K562 (cell line): ENCODE data around the gene GRK3. TPM values are rescaled to one million over a fixed set of nuclear protein-coding genes. Genes with fewer than 3 reads are reported as not detected.

Experiments used
- BRF2 ChIP-seq: IDR thresholded peaks from 3 replicates; pipeline ENCODE4 v1.6.1; 2011; ENCODE audit warnings: borderline replicate concordance, mild to moderate bottlenecking; ENCODE audit not compliant: insufficient read length, insufficient read depth
- CHD1 ChIP-seq: fragments of 200-600 bp; sonication (generic); IDR thresholded peaks from one replicate; pipeline ENCODE4 v1.6.1; 2012; ENCODE audit warnings: mild to moderate bottlenecking, moderate library complexity, low read length, inconsistent platforms
- GTF2E2 ChIP-seq: fragments of 200-800 bp; sonication (Bioruptor generic); IDR thresholded peaks from 2 replicates; pipeline ENCODE4 v1.6.1; 2016; ENCODE audit warnings: missing genetic modification characterization, missing compliant biosample characterization
- NCOA2 ChIP-seq, 2 experiments: fragments of 450-650 bp; IDR thresholded peaks; 2 replicates each; pipeline ENCODE4 v1.6.1; 2018; ENCODE audit warnings: mild to moderate bottlenecking in 2 of 2, moderate library complexity in 1 of 2; ENCODE audit not compliant: partially characterized antibody in 2 of 2
- NR1H2 ChIP-seq: sonication (generic); formaldehyde crosslinking; IDR thresholded peaks from 2 replicates; pipeline ENCODE4 v1.4.0; 2020; ENCODE audit warnings: mild to moderate bottlenecking, missing genetic modification reagents
- PBX2 ChIP-seq, 2 experiments: IDR thresholded peaks in 1 of 2; conservative IDR thresholded peaks in 1 of 2; 2 replicates each; pipeline ENCODE4 v1.6.1; 2016; ENCODE audit warnings: low read depth in 2 of 2, mild to moderate bottlenecking in 1 of 2, missing compliant biosample characterization in 1 of 2, missing genetic modification characterization in 1 of 2, moderate library complexity in 1 of 2
- RNF219 ChIP-seq: fragments of 250-450 bp; sonication (Bioruptor Pico); IDR thresholded peaks from 2 replicates; pipeline ENCODE4 v1.5.0; 2022; ENCODE audit warnings: mild to moderate bottlenecking
- SMARCB1 ChIP-seq: IDR thresholded peaks from 2 replicates; pipeline ENCODE4 v1.6.1; 2011; ENCODE audit warnings: improper control_type of control experiment, low read depth; ENCODE audit not compliant: insufficient read length
- TRIM24 ChIP-seq, 2 experiments: fragments of 450-650 bp; IDR thresholded peaks; 2 replicates each; pipeline ENCODE4 v1.6.1; 2016
- ZNF140 ChIP-seq: fragments of 250-450 bp; sonication (Bioruptor Pico); IDR thresholded peaks from 2 replicates; pipeline ENCODE4 v1.8.0; 2021; ENCODE audit warnings: moderate library complexity, mild to moderate bottlenecking, inconsistent platforms
- polyA plus RNA-seq, 8 experiments: library from polyadenylated mRNA; depleted of rRNA in 4 of 8; stranded (reverse) in 5 of 8; unstranded in 3 of 8; fragments of >200 nt; fragmentation: Nextera tagmentation in 2 of 8; fragmentation: Illumina TruSeq in 1 of 8; extraction: Ambion mirVana in 2 of 8; extraction: Trizol in 1 of 8; gene quantifications; 2 replicates each; pipeline versions ENCODE4 v1.2.1 to v1.2.3, GENCODE V29; 2011 to 2014; ENCODE audit warnings: inconsistent platforms in 1 of 8, missing spikeins in 1 of 8
- total RNA-seq, 7 experiments: library from RNA; depleted of rRNA in 6 of 7; stranded (reverse); fragments of >200 nt in 6 of 7; fragmentation: Illumina TruSeq in 2 of 7; extraction: Trizol in 2 of 7; gene quantifications; 2 replicates each; pipeline versions ENCODE4 v1.2.1 to v1.2.3, GENCODE V29; 2011 to 2021; ENCODE audit warnings: low replicate concordance in 1 of 7

Gene GRK3
- total and polyA plus RNA-seq, 9 of the 15 experiments (the other 6 are each of a cell fraction or from before 2014, with no cell fraction given) = 1.4 to 7.6 (median 3.6) TPM

- no peak for TF ChIP-seq RNF219
- no peak for TF ChIP-seq ZNF140 (CRISPR knock-in tag)
- no peak for TF ChIP-seq GTF2E2 (tag)
- no peak for TF ChIP-seq NCOA2 (IDR thresholded peaks at IDR 0.05; ENCODE audit: partially characterized antibody in 2 of 2)
- TF ChIP-seq PBX2 (CRISPR knock-in tag; IDR thresholded peaks at IDR 0.05; ENCODE audit: low read depth) = no peak
- TF ChIP-seq PBX2 (tag; conservative IDR thresholded peaks at IDR 0.05; ENCODE audit: low read depth) = no peak
- TF ChIP-seq CHD1 = no peak
- no peak for TF ChIP-seq TRIM24 (IDR thresholded peaks at IDR 0.05)
- no peak for TF ChIP-seq BRF2
- TF ChIP-seq NR1H2 (CRISPR knock-in tag) = no peak
- TF ChIP-seq SMARCB1 = no peak
These were observed 635 bp upstream of the GRK3 start (continued) for GRCh38 chr22:25563761-25564319.
